ENCODE results near the gene GPR176. TPM values are rescaled to one million over a fixed set of nuclear protein-coding genes. Genes with fewer than 3 reads are reported as not detected.

The GPR176 gene
- total RNA-seq, 1 donor: 173 TPM

GRCh38 chr15:39882602-39883001 lies 37.5 kb downstream of the GPR176 start:
- TF ChIP-seq CTCF (IDR thresholded peaks at IDR 0.05; ENCODE audit: extremely low read depth, low read depth, low read length): no peak
- H3K79me2 ChIP-seq (ENCODE audit: insufficient read depth, low read length): peaks cover 89% of the 10 kb centered on the region
- H3K4me3 ChIP-seq (ENCODE audit: insufficient read depth, low read length): no peak overlapping the region
- no peak overlapping the region for H2AFZ ChIP-seq (ENCODE audit: low read length)
- peaks cover 47% of the 10 kb centered on the region for H3K4me1 ChIP-seq (ENCODE audit: insufficient read depth, low read length)
- no peak overlapping the region for H3K27ac ChIP-seq (ENCODE audit: low read depth, low read length)
- H3K4me2 ChIP-seq (ENCODE audit: insufficient read depth, low read length): no peak overlapping the region
- no peak for DNase-seq (ENCODE audit: insufficient read length, low spot score, missing footprints)
- H3K27me3 ChIP-seq (ENCODE audit: insufficient read depth, low read length): no peaks in the 10 kb centered on the region
- H4K20me1 ChIP-seq (ENCODE audit: insufficient read depth, low read length): peaks cover 25% of the 10 kb centered on the region
- no peaks in the 10 kb centered on the region for H3K9me3 ChIP-seq (ENCODE audit: low read depth, low read length)
- H3K36me3 ChIP-seq (ENCODE audit: insufficient read depth, low read length): peaks cover 5% of the 10 kb centered on the region

GRCh38 chr15:39881790-39882189 lies 38.3 kb downstream of the GPR176 start:
- Histone ChIP-seq H3K27ac (ENCODE audit: low read depth, low read length) (no peak overlapping the region), H3K4me2 (ENCODE audit: insufficient read depth, low read length) (no peak overlapping the region), H2AFZ (ENCODE audit: low read length) (no peak overlapping the region), H4K20me1 (ENCODE audit: insufficient read depth, low read length) (peaks cover 20% of the 10 kb centered on the region), H3K36me3 (ENCODE audit: insufficient read depth, low read length) (peaks cover 3% of the 10 kb centered on the region), H3K4me3 (ENCODE audit: insufficient read depth, low read length) (no peak overlapping the region), H3K9me3 (ENCODE audit: low read depth, low read length) (no peaks in the 10 kb centered on the region), H3K27me3 (ENCODE audit: insufficient read depth, low read length) (no peaks in the 10 kb centered on the region), H3K79me2 (ENCODE audit: insufficient read depth, low read length) (peaks cover 88% of the 10 kb centered on the region), H3K4me1 (ENCODE audit: insufficient read depth, low read length) (peaks cover 54% of the 10 kb centered on the region)
- DNase-seq (ENCODE audit: insufficient read length, low spot score, missing footprints): no peak
- no peak for TF ChIP-seq CTCF (IDR thresholded peaks at IDR 0.05; ENCODE audit: extremely low read depth, low read depth, low read length)

- H3K4me1 ChIP-seq (ENCODE audit: insufficient read depth, low read length): peaks cover 51% of the 10 kb centered on the region
- no peaks in the 10 kb centered on the region for H3K27me3 ChIP-seq (ENCODE audit: insufficient read depth, low read length)
- no peak overlapping the region for H3K4me3 ChIP-seq (ENCODE audit: insufficient read depth, low read length)
- no peak overlapping the region for H3K27ac ChIP-seq (ENCODE audit: low read depth, low read length)
- H2AFZ ChIP-seq (ENCODE audit: low read length): no peak overlapping the region
- TF ChIP-seq CTCF (IDR thresholded peaks at IDR 0.05; ENCODE audit: extremely low read depth, low read depth, low read length): no peak
- H3K4me2 ChIP-seq (ENCODE audit: insufficient read depth, low read length): no peak overlapping the region
- H3K9me3 ChIP-seq (ENCODE audit: low read depth, low read length): no peaks in the 10 kb centered on the region
- H4K20me1 ChIP-seq (ENCODE audit: insufficient read depth, low read length): peaks cover 18% of the 10 kb centered on the region
- H3K79me2 ChIP-seq (ENCODE audit: insufficient read depth, low read length): peaks cover 88% of the 10 kb centered on the region
- DNase-seq (ENCODE audit: insufficient read length, low spot score, missing footprints): no peak
- H3K36me3 ChIP-seq (ENCODE audit: insufficient read depth, low read length): no peaks in the 10 kb centered on the region
Measured at GRCh38 chr15:39880718-39881387, 39.2 kb downstream of the GPR176 start.

GRCh38 chr15:39878406-39878785 lies 41.7 kb downstream of the GPR176 start:
- DNase-seq (ENCODE audit: insufficient read length, low spot score, missing footprints): no peak
- no peak overlapping the region for H2AFZ ChIP-seq (ENCODE audit: low read length)
- peak overlapping the region; percentile 32 for H3K4me3 ChIP-seq (ENCODE audit: insufficient read depth, low read length)
- H3K79me2 ChIP-seq (ENCODE audit: insufficient read depth, low read length): peaks cover 85% of the 10 kb centered on the region
- H4K20me1 ChIP-seq (ENCODE audit: insufficient read depth, low read length): peaks cover 15% of the 10 kb centered on the region
- no peak for TF ChIP-seq CTCF (IDR thresholded peaks at IDR 0.05; ENCODE audit: extremely low read depth, low read depth, low read length)
- peaks cover 5% of the 10 kb centered on the region for H3K36me3 ChIP-seq (ENCODE audit: insufficient read depth, low read length)
- H3K27me3 ChIP-seq (ENCODE audit: insufficient read depth, low read length): no peaks in the 10 kb centered on the region
- H3K27ac ChIP-seq (ENCODE audit: low read depth, low read length): peak overlapping the region; percentile 94
- H3K4me1 ChIP-seq (ENCODE audit: insufficient read depth, low read length): peaks cover 48% of the 10 kb centered on the region
- no peaks in the 10 kb centered on the region for H3K9me3 ChIP-seq (ENCODE audit: low read depth, low read length)
- peak overlapping the region; percentile 70 for H3K4me2 ChIP-seq (ENCODE audit: insufficient read depth, low read length)
